ENCODE measurements around the gene CRY2.

The CRY2 gene

DNA sequence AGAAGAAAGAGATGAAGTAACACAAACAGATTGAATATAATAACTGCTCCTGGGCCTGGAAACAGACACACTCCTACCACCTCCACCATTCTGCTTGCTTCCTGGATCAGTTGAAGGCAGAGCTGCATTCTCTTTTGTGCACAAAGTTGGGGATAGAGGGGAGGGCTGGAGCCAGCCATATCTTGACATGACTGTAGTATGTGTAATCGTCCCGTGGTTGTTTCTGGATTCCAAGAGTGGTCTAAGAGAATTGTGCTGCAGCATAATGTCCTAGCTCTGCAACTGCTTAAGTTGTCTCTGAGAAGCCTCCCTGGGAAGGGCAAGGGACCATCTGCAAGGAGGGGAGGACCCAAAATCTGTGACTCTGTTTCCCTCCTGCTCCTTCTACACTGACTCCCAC, 3.2 kb downstream of the CRY2 start:
- TF ChIP-seq, protein P1, sequence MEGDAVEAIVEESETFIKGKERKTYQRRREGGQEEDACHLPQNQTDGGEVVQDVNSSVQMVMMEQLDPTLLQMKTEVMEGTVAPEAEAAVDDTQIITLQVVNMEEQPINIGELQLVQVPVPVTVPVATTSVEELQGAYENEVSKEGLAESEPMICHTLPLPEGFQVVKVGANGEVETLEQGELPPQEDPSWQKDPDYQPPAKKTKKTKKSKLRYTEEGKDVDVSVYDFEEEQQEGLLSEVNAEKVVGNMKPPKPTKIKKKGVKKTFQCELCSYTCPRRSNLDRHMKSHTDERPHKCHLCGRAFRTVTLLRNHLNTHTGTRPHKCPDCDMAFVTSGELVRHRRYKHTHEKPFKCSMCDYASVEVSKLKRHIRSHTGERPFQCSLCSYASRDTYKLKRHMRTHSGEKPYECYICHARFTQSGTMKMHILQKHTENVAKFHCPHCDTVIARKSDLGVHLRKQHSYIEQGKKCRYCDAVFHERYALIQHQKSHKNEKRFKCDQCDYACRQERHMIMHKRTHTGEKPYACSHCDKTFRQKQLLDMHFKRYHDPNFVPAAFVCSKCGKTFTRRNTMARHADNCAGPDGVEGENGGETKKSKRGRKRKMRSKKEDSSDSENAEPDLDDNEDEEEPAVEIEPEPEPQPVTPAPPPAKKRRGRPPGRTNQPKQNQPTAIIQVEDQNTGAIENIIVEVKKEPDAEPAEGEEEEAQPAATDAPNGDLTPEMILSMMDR (IDR thresholded peaks at IDR 0.05; ENCODE audit: control insufficient read depth, insufficient read depth, low read depth, low read length, missing control alignments): no peak
- no peak overlapping the region for H3K4me3 ChIP-seq (ENCODE audit: control insufficient read depth, low read depth, low read length)
- no peak for DNase-seq (ENCODE audit: low read depth)

DNA sequence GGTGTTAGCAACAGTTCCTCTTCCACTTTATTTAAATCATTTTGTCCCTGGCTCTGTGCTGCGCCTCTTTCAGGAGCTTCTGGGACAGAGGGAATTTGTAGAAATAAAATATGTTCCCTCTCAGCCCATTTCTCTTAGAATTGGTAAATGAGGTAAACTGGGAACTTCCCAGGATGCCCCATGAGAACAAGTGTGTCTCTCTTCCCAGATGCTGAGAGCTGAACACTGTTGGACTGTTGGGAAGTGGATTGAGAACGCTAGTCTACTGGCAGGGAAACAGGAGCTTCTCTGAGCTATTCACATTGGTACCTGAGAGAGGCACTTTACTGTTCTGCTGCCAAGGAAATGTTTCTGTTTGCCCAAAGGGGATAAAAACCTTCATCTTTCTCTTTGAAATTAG, 4.0 kb downstream of the CRY2 start:
- TF ChIP-seq, protein P1 (IDR thresholded peaks at IDR 0.05; ENCODE audit: control insufficient read depth, insufficient read depth, low read depth, low read length, missing control alignments): no peak
- H3K4me3 ChIP-seq (ENCODE audit: control insufficient read depth, low read depth, low read length): no peak overlapping the region
- DNase-seq (ENCODE audit: low read depth): no peak

DNA sequence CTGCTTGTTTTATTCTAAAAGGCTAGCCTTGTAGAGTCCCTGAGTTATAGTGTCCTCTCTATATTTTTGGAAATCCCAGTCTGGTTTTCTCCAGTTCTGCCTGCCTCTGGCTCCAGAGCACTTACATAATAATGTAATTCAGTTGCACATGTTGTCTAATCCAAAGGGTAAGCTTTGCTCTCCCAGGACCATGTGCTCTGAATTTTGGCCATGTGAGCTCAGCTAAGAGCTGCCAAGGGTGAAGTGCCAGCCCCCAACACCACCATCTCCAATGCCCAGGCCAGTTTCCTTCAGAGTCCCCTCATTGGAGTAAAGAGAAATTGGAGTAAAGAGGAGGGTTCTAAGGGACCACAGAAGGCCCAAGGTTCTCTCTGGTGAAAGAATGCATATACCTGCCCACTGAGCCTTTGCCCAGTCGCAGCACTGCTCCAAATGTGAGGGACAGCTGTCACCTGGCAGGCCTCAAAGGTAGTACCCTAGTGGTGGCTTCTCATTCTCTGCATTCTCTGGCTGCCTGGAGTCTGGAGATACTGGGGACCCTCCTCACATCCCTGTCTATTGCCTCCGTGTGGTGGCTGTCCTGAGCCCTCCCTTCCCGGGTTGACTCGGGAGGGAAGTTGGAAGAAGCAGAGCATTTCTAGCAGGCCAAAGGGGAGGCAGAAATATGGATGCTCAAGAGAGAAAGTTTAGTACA, 4.9 kb downstream of the CRY2 start:
- no peak overlapping the region for H3K4me3 ChIP-seq (ENCODE audit: control insufficient read depth, low read depth, low read length)
- DNase-seq (ENCODE audit: low read depth): no peak
- TF ChIP-seq, protein P1 (IDR thresholded peaks at IDR 0.05; ENCODE audit: control insufficient read depth, insufficient read depth, low read depth, low read length, missing control alignments): no peak

DNA sequence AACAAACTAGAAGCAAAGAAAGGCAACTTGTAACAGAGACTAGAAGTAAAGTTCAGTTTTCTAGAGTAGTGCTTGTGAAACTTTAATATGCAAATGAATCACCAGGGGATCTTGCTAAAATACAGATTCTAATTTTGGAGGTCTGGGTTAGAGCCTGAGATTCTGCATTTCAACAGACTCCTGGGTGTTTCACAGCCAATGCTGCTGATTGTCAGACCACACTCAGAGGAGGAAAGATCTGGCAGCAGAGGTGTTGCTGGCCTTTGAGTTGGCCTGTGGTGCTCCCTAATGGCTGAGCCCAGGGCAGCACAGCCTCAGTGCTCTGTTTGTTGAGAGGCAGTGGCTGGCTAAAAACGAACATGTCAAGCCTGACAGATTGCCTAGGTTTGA, 5.4 kb downstream of the CRY2 start:
- TF ChIP-seq, protein P1 (IDR thresholded peaks at IDR 0.05; ENCODE audit: control insufficient read depth, insufficient read depth, low read depth, low read length, missing control alignments): no peak
- no peak overlapping the region for H3K4me3 ChIP-seq (ENCODE audit: control insufficient read depth, low read depth, low read length)
- DNase-seq (ENCODE audit: low read depth): no peak

DNA sequence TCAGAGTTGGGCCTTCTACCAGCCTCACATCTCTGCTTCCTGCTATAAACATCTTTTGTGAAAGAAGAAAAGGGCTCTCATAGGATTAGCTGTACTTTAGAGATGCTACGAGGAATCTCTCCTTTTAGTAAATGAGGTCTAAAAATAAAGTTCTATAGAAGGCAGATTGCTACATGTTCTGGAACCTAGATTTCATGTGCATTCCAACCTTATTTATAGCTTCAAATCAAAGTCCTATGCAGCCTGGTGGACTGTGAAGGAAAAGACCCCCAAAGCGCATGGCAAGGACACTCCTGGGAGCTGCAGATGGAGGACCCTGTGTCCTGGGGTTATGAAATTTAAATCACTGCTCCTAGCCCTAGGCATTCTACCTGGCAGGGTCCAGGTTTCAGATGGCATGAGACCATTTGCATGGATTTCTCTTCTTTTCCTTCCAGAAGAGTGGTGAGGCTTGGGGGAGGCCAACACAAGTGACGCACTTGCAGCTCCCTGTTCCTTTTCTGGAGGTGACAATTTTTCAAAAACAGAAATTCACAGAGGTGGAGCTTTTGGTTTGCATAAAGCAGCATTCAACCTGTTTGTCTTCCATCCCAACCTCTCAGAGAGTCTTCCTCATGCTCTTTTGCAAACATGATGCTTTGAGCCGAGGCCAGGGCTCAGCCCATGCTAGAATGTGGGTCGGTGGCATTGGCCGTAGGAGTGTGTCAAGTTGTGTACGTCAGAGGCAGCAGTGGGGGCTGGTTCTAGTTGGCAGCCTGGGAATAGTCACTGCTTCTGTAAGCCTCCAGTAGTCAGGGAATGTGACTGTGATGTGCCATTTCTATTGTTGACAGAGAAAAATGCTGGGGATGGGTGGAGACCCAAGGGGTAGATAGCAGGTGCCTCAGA, 6.3 kb downstream of the CRY2 start:
- DNase-seq (ENCODE audit: low read depth): no peak
- TF ChIP-seq, protein P1 (IDR thresholded peaks at IDR 0.05; ENCODE audit: control insufficient read depth, insufficient read depth, low read depth, low read length, missing control alignments): no peak
- H3K4me3 ChIP-seq (ENCODE audit: control insufficient read depth, low read depth, low read length): no peak overlapping the region

DNA sequence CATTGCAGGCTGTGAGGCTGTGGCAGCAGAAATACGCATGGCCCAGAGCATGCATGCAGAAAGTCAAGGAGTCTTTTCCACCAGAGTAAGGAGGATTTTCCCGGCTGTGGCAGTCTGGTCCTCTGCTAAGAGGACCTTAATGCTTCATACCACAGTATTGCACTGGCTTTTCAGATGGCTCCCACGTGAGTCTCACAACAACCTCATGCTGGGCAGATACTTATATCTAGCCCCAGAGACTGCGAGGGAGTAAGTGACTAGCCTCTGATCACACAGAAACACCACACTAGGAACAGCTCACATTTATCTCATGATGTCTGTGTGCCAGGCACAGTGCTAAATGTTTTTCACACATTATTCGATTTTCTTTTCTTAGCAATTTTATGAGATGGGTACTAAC, 8.0 kb downstream of the CRY2 start:
- no peak overlapping the region for H3K4me3 ChIP-seq (ENCODE audit: control insufficient read depth, low read depth, low read length)
- TF ChIP-seq, protein P1 (IDR thresholded peaks at IDR 0.05; ENCODE audit: control insufficient read depth, insufficient read depth, low read depth, low read length, missing control alignments): no peak
- DNase-seq (ENCODE audit: low read depth): no peak
